Left ventricle myocardium superior (tissue), 1 donor: ENCODE results near the gene NDUFS2. TPM values are rescaled to one million over a fixed set of nuclear protein-coding genes. Genes with fewer than 3 reads are reported as not detected.

Experiments
- ATAC-seq: fragments of 200-7000 bp; cut with Tn5 transposase; one replicate; pipeline ENCODE4 v1.9.1; 2020; ENCODE audit warnings: mild to moderate bottlenecking, moderate library complexity
- DNase-seq: peaks from one replicate; pipeline ENCODE4 v3.0.0-alpha.2; 2020
- intact Hi-C: fragments of 100-400 bp; cut with micrococcal nuclease; formaldehyde crosslinking; loops from one replicate; pipeline ENCODE4 v1.11.0; 2022
- long read RNA-seq: library from polyadenylated mRNA; unstranded; transcript quantifications from one replicate; pipeline ENCODE4 v2.0.0, GENCODE V29; 2021
- total RNA-seq: library from RNA; stranded (reverse); fragmentation: NEBNext Ultra II Directional; extraction: Animal tissue kit (Norgen Biotek cat#: 25700); gene quantifications from one replicate; pipeline ENCODE4 v1.2.1, GENCODE V29; 2021
- donor health status: DM: no; HTN: yes; CAD: no; lungs with severe emphysema.

The NDUFS2 gene
- total RNA-seq = 335 TPM
- long read RNA-seq, transcript NDUFS2-202 (13 exons, 2,064 nt) = major isoform, 11 of 962 reads
- long read RNA-seq, partial matches to known transcripts = 913 of 962 reads
- long read RNA-seq, other reads (novel, unspliced or antisense) = 38 of 962 reads

- DNase-seq (peak; percentile 97), ATAC-seq (peak; percentile 84)
- intact Hi-C loops = loop anchor here (2.0 kb wide), 1 partner anchor 17 kb away; no protein-coding TSS in a partner anchor
Observed at GRCh38 chr1:161201836-161202712, at the start of gene NDUFS2. TSS of gene NDUFS2 (plus strand) at chr1:161202367. CDS start at chr1:161202386, 19 bp downstream.

DNA sequence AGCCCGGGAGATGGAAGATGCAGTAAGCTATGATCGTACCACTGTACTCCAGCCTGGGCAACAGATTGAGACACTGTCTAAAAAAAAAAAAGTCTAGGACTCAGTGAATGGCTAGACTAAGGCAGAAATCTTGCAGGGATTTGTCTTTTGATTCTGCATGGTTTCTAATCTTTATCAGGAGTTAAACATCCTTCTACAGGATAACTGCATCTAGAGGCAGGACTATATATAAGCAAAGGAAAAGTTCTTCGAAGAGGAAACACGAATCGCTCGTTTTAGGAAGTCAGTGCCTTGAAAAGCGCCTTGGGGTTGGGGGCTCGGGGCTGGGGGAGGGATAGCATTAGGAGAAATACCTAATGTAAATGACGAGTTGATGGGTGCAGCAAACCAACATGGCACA is 49.0 kb upstream of the NDUFS2 start:
- DNase-seq (no peak), ATAC-seq (no peak)
- intact Hi-C loops = no loop called here

DNA sequence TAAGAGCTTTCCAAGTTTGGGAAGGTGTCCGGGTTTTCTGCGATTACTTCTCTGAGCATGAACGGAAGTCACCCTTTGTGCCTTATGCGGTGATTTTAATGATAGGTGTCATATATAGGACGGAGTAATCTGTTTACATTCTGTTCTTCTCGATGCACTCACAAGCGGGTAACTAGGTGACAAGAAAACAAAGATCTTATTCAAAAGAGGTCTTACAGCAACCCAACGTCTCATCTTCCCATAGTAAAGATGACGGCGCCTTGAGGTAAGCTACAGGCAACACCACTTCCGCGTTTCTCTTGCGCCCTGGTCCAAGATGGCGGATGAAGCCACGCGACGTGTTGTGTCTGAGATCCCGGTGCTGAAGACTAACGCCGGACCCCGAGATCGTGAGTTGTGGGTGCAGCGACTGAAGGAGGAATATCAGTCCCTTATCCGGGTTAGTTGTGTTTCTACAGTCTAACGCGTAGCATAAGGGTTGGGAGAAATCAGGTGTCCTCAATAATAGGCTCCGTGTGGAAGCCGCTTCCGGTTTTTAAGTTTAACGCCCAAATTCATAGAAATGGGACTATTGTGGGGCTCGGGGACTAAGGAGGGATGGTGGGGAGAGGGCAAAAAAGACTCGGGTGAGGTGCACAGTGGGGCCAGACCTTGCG is 48.4 kb upstream of the NDUFS2 start, which contains the start of gene UFC1:
TSS of gene UFC1 (plus strand) at position 297 of the 656 bp plus-strand sequence. CDS start at position 317, 20 bp downstream.
- intact Hi-C loops = no loop called here
- DNase-seq (peak; percentile 83), ATAC-seq (peak; percentile 93)

DNA sequence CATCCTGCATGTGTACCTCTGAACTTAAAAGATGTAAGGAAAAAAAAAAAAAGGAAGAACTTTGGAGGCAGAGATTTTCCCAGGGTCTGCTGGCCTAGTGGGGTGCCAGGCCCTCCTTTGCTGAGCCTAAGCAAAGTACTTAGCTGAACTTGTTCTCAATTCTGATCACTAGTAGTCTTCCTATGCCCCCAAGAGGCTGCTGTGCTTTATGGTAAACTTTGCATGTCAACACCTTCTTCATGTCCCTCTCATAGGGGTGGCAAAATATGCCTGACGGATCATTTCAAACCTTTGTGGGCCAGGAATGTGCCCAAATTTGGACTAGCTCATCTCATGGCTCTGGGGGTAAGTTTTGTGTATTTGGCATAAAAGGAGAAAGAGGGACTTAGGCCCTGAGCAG is 44.3 kb upstream of the NDUFS2 start:
- DNase-seq (no peak), ATAC-seq (no peak)
- intact Hi-C loops = no loop called here

DNA sequence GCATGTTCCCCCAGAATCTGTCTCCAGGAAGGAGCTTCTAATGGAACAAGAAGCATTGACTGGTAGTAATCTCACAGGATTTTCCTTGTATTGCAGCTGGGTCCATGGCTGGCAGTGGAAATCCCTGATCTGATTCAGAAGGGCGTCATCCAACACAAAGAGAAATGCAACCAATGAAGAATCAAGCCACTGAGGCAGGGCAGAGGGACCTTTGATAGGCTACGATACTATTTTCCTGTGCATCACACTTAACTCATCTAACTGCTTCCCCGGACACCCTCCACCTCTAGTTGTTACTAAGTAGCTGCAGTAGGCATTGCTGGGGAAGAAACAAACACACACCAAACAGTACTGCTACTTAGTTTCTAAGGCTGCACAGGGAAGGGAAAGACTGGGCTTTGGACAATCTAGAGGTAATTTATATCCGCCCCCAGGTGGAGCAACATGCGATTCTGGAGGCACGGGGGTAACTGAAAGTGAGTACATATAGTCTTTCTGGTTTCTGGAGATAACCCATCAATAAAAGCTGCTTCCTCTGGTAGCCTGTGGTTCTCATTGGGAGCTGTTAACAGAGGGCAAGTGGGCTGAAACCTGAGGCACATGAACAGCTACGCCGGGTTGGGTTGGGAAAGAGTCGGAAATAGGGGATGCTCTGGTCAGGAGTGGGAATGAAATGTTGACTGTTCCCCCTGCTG is 43.7 kb upstream of the NDUFS2 start:
- ATAC-seq (no peak), DNase-seq (no peak)
- intact Hi-C loops = no loop called here

DNA sequence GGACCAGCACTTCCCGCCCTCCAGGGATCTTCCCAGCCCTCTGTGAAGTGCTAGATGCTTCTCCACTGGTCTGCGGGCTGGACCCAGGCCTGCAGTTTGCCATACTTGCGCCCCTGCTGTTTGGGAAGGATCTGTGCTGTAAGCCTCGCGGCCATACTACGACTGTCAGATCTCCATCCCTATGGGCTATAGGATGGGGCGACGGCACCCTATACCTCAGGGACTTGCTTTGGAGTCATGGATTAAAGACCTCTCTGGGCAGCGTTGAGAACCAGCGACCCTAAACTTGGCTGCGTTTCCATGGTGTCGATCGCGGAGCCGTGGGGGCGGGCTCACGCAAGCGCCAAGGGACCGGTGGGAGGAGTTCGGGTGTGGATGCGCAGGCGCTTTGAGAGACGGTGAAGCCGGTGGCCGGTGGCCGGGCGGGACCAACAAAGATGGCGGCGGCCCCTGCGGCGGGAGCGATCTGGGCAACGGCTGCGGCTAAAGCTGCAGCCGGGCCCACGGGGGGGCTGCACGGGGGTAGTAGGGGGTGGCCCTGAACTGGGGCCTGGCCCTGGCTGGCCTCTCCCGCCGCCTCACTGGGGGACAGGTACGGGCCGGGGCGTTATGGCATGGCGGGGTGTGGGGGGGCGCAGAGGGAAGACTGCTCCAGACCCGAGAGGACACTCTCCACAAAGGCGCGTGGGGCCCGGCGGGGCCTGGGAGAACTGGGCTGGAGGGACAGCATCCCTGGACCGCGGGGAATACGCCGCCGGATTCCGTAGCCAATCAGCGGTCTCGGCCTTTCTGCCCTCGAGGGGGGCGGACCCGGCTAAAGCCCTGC is 42.9 kb upstream of the NDUFS2 start, which contains the start of gene USP21:
TSS of gene USP21 (plus strand) at position 414 of the 826 bp plus-strand sequence. CDS start 1,141 bp downstream, outside the sequence.
- DNase-seq (peak; percentile 96), ATAC-seq (peak; percentile 97)
- intact Hi-C loops = no loop called here

DNA sequence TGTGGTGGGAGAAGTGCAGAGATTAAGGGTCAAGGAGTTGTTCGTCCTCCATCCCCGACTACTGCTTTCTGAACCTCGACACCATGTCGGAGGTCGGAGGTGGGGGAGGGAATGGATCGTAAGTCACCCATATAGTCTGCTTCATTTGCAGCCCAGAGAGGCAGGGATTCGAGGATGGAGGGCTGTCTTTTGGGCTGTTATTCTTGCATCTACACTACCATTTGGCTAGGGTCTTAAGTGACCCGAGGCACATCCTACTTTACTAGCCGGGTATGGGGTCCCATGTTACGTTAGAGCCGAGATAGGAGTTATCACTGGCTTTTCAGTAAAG is 42.3 kb upstream of the NDUFS2 start:
- no peak for DNase-seq
- intact Hi-C loops = no loop called here
- no peak for ATAC-seq

DNA sequence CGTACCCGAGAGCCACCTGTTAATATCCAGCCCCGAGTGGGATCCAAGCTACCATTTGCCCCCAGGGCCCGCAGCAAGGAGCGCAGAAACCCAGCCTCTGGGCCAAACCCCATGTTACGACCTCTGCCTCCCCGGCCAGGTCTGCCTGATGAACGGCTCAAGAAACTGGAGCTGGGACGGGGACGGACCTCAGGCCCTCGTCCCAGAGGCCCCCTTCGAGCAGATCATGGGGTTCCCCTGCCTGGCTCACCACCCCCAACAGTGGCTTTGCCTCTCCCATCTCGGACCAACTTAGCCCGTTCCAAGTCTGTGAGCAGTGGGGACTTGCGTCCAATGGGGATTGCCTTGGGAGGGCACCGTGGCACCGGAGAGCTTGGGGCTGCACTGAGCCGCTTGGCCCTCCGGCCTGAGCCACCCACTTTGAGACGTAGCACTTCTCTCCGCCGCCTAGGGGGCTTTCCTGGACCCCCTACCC is 41.5 kb upstream of the NDUFS2 start:
- intact Hi-C loops = no loop called here

DNA sequence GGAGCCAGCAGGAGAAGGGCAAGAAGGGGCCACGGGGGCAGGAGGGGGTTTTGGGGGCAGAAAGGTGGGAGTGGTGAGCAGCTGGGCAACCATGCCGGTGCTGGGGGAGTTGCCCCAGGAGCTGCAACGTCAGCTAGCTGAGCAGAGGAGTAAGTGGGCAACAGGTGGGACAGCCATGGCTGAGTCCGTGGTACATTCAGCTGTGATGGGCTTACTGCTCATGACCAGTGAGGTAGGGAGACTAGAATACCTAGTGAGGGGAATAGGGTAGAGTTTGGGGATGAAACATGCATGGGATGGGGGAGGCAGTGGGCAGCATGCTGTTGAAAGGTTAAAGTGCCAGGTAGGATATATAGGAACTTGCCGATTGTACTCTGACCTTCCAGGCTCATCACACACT is 40.5 kb upstream of the NDUFS2 start:
- DNase-seq = no peak
- ATAC-seq = no peak
- intact Hi-C loops = no loop called here

More for the DNA sequence above, 41.5 kb upstream of the NDUFS2 start:
- ATAC-seq = no peak
- no peak for DNase-seq

- no peak for ATAC-seq
- no peak for DNase-seq
- intact Hi-C loops = no loop called here
Observed at GRCh38 chr1:161162052-161162451, 40.1 kb upstream of the NDUFS2 start.

DNA sequence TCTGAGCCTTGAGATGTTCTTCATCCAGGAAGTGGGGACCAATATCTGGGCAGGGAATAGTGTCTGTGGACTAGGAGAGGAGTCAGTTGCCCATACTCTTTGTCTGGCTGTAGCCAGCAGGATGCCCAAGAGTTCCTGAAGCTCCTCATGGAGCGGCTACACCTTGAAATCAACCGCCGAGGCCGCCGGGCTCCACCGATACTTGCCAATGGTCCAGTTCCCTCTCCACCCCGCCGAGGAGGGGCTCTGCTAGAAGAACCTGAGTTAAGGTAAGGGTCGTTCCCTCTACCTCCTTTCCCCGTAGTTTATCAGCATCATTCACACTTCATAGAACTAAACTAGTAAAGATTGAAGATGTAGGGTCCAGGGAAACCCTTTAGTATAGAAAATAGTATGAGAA is 39.4 kb upstream of the NDUFS2 start:
- no peak for DNase-seq
- ATAC-seq = no peak
- intact Hi-C loops = no loop called here

- ATAC-seq = no peak
- intact Hi-C loops = no loop called here
- no peak for DNase-seq
Observed at GRCh38 chr1:161163793-161164192, 38.4 kb upstream of the NDUFS2 start.

- no peak for DNase-seq
Observed at GRCh38 chr1:161164901-161165610, 37.1 kb upstream of the NDUFS2 start.

DNA sequence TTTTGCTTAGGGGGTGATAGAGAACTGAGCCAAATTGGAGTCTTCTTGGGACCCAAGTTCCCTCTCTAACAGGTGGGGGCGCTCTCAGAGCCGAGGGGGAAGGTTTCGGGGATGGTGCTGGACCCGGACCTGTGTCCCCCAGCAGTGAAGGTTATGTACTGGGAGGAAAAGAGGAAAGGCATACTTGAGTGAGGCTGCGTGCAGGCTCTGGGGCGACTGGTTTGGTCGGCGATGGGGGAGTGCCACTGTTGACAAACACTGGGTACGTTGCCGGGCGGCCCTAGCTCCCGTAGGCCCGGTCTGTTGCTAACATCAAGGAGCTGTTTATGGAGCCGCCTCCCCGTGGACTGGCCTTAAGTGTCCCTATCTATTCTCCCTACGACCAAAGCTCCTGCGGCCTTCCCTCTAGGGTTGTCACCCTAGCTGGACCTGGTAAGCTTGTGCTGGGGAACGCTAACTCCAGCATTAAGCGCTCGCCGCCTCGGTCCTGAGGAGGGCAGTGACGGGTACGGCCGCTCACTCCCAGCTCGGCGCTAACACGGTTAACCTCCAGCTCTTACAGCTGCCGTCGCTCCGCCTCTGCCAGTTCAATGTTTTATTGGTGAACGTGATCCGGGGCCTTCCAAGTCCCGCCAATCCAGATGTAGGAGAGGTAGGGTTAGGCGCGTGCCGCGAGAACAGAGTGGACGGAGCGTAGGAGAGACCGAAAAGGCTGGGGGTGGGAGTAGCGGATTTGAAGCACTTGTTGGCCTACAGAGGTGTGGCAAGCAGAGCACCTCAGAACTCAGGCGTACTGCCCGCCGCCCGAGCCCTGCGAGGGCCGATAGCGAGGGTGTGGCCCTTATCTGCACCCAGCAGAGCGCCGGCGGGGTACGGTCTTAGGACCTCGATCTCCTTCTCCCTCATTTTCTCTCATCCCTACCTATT is 36.2 kb upstream of the NDUFS2 start, which contains the start of gene PPOX:
TSS of gene PPOX (plus strand) at position 685 of the 927 bp plus-strand sequence. CDS start 422 bp downstream, outside the sequence.
- DNase-seq (peak; percentile 96), ATAC-seq (peak; percentile 95)
- intact Hi-C loops = no loop called here

More at GRCh38 chr1:161164901-161165610, 37.1 kb upstream of the NDUFS2 start:
- ATAC-seq = no peak
- intact Hi-C loops = no loop called here

GRCh38 chr1:161166669-161167548 is 35.3 kb upstream of the NDUFS2 start:
- DNase-seq (peak; percentile 37), ATAC-seq (no peak)
- intact Hi-C loops = no loop called here

DNA sequence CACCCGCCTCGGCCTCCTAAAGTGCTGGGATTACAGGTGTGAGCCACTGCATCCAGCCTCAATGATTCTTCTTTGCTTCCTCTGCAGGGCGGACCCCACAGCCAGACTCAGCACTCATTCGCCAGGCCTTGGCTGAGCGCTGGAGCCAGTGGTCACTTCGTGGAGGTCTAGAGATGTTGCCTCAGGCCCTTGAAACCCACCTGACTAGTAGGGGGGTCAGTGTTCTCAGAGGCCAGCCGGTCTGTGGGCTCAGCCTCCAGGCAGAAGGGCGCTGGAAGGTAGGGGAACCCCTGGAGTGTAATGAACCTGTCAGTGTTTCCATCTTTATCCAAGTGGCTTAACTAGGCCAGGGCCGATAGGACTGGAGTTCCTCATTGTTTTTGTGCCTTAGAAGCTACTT is 33.3 kb upstream of the NDUFS2 start:
- intact Hi-C loops = no loop called here
- ATAC-seq (no peak), DNase-seq (no peak)
